Measurements from ENCODE around the gene PLGRKT. TPM values are rescaled to one million over a fixed set of nuclear protein-coding genes. Genes with fewer than 3 reads are reported as not detected.
A peak's percentile ranks its signal among the peaks of the same experiment; 100 is the strongest.
"Not testable (repeated sequence)": the region's sequence is repeated elsewhere in the genome, so short reads cannot be mapped to it uniquely, and the experiment has no call there.

The PLGRKT gene
- total RNA-seq, 1 donor from 2014 or later, result 12.4 TPM

DNA sequence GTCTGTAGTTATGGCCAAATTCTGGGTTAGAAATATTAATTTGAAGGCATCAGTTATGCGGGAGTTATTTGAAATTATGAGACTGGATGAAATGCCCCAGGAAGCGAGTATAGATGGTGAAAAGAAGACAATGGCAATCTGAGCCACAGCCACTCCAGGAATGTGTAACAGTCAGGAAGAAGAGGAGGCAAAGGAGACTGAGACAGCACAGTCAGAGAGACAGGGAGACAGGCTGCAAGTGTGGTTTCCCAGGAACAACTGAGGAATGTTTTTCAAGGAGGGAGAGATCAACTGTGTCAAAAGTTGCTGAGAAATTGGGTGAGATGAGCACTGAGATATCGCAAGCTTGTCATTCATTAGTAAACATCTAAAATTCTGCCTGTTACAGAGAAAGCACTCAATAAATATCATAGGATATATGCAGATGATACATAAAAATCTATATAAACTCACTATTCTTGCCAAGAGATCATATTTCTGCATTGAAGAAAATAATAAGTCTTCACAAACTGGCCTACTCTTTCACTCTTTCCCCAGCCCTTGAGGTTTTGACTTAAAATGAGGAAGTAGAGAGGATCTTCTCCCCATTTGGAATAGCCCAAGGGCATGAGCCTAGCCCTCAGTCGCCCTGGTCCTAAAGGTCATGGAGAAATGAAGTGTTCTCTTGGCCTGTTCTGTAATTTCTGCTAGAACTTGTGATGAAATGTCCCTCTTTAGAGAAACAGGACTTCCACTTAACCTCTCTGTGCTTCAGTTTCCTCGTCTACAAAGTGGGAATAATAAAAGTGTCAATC lies 49.5 kb downstream of the PLGRKT start:
- ATAC-seq (no peak), DNase-seq (ENCODE audit: low spot score) (no peak)

GRCh38 chr9:5384436-5384835 lies 53.3 kb downstream of the PLGRKT start:
- ATAC-seq, result no peak

DNA sequence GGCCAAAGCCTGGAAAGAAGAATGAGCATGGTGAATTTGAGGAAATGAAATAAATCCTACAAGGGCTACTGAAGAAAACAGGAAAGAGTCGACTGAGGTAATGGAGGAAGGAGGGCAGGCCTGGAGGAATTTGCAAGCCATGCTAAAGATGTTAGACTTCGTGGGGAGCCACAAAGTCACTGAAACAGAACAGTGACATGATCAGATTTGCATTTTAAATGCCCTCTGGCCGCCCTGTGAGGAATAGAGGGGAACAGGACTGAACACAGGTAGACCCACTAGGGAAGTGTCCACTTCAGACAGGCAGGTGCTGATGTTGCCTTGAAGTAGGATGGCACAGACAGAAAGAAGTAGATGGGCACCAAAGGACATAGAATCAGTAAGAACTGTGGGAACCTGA lies 55.2 kb downstream of the PLGRKT start:
- ATAC-seq, result no peak
- DNase-seq (ENCODE audit: low spot score), result no peak

More at GRCh38 chr9:5384436-5384835, 53.3 kb downstream of the PLGRKT start:
- no peak for DNase-seq (ENCODE audit: low spot score)

DNA sequence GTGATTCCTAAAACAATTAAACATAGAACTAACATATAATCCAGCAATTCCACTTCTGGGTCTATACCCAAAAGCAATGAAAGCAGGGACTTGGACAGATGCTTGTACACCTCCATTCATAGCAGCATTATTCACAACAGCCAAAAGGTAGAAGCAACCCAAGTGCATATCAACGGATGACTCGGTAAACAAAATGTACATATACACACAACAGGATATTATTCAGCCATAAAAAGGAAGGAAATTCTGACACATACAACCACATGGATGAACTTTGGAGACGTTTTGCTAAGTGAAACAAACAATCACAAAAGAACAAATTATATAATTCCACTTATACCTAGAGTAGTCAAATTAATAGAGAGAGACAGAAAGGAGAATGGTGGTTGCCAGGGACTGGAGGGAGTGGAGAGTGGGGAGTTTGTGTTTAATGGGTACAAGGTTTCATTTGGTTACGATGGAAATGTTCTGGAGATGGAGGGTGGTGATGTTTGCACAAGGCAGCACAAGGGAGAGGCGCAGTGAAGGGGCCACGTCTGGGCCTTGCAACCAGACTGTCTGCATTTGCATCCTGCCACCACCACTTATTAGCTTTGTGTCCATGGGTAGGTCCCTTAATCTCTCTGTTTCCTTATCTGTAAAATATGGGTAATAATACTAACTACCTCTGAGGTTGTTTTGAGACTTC lies 61.8 kb downstream of the PLGRKT start:
- ATAC-seq (no peak), DNase-seq (ENCODE audit: low spot score) (no peak)

GRCh38 chr9:5375091-5375490 lies 62.6 kb downstream of the PLGRKT start:
- DNase-seq (ENCODE audit: low spot score) (no peak), ATAC-seq (no peak)

DNA sequence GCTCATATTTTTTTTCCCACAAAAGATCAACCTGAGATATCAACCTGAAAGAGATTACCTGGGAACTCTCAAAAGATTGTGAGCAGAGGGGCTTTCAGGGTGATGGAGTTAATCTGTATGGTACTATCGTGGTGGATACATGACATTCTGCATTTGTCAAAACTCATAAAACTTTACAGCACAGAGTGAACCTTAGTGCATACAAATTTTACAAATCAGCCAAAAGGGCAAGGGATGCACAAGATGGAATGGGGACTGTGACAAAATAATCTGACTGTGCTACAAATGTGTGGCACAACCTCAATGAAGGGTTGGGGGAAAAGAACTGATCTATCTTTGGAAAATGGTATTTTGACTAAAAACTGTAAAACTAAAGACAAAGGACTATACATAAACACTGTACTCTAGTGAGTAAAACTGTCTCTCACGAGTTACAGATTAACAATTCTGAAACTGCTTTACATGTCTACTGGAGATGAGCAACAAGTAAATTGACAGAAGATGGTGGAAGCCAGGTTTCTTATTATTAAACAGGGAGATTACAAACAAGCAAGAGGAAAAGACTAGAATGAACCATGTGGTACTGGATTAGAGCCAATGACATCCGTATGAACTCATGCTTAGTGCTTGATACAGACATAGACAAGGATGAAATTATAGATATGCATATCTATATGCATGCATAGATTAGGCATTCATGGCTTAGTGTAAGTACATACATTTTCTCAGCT lies 73.3 kb downstream of the PLGRKT start:
- no peak for DNase-seq (ENCODE audit: low spot score)

DNA sequence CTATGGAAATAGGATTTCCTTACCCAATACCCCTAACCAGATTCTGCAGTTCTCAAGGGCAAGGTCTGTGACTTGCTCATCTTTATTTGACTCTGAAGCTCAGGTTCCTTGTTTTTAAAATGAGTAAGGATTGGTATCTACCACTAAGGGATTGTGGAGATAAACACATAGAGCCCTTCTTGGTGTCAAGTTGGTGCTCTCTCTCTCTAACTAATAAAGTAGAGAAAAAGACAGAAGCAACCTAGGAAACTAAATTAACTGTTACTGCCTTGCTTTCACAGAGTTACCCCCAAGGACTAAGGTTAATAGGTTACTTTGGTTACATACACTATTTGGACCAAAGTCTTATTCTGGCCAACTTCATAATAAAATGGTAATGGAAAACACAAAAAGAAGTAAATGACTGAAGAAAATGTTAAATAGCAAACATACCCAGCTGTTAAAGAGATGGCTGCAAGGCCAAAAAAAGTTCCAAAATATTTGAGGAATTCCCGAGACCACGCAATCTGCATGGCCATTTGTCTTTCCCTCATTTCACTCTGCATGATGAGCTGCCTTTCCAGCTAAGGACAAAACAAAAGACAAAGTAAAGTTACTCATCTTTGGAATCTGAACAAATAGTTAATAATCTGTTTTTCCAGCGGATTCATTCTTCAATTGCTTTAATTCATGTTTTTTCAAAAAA lies 76.3 kb downstream of the PLGRKT start:
- no peak for DNase-seq (ENCODE audit: low spot score)
- ATAC-seq, result no peak

More for the DNA sequence above, 73.3 kb downstream of the PLGRKT start:
- no peak for ATAC-seq

- ATAC-seq (no peak), DNase-seq (ENCODE audit: low spot score) (no peak)
Observed at GRCh38 chr9:5360341-5360740, 77.4 kb downstream of the PLGRKT start.

- DNase-seq (ENCODE audit: low spot score) (no peak), ATAC-seq (no peak)
Observed at GRCh38 chr9:5357431-5358105, 80.2 kb downstream of the PLGRKT start.

- DNase-seq (ENCODE audit: low spot score) (no peak), ATAC-seq (no peak)
Observed at GRCh38 chr9:5355817-5356216, 81.9 kb downstream of the PLGRKT start.

DNA sequence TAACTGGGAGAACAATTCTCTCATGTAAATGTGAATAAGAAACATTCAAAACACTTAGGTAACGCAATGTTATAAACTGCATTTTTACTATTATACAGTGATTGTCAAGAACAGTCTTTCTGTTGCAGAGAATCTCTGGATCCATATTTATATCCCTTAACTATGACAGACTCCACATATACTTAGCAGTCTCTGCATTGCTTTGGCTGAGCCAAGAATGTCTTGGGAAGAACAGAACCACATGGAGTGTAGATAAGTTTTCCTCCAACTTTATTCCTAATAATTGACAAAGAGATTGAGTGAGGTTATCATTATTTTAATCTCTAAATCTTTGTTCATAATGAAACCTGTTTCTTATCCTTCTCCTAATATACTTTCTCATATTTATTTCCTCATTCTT lies 82.5 kb downstream of the PLGRKT start:
- DNase-seq (ENCODE audit: low spot score) (no peak), ATAC-seq (no peak)

DNA sequence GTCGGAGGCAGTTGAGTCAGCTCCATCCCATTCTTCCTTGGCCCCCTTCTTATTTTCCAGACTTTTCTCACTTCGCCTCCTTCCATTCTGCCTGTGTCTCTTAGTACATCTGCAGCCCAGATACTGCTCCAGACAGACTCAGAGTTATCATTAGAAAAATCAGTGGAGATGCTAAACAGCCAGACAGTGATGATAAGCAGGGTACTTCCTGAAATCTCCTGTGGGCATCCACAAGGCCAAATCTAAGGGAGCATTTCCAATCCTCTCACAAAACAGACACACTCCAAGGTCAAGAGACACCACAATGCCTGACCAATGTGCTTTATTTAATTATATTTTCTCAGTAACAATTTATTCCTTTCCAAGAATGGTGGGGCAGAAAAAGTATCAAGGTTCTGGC lies 83.5 kb downstream of the PLGRKT start:
- ATAC-seq, result no peak
- DNase-seq (ENCODE audit: low spot score), result no peak

- ATAC-seq (no peak), DNase-seq (ENCODE audit: low spot score) (no peak)
Observed at GRCh38 chr9:5352637-5353248, 85.0 kb downstream of the PLGRKT start.

GRCh38 chr9:5338992-5339981 lies 98.4 kb downstream of the PLGRKT start, which contains the start of gene RLN1:
RLN1 (minus strand) TSS chr9:5339876; CDS start chr9:5339746, 130 bp downstream.
- DNase-seq (ENCODE audit: low spot score), result not testable (repeated sequence)
- peak; percentile 99 for ATAC-seq

DNA sequence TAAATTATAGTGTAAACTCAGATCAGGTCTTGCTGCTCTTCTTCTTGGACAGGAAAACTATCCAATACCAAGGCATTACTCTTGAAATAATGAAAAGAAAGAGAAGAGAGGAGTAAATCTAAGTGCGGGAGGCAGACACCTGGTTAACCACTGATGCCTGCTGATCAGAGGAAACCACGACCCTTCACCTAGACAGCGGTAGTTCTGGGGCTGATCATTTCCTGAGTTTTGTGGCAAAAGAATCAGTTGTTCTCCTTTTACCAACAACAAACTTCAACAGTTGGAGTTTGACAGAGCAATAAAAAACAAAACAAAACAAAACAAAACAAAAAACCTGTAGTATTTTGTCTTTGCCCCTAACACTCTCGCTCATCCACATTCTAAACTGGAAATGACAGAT lies 101.0 kb downstream of the PLGRKT start:
- DNase-seq (ENCODE audit: low spot score) (no peak), ATAC-seq (no peak)

DNA sequence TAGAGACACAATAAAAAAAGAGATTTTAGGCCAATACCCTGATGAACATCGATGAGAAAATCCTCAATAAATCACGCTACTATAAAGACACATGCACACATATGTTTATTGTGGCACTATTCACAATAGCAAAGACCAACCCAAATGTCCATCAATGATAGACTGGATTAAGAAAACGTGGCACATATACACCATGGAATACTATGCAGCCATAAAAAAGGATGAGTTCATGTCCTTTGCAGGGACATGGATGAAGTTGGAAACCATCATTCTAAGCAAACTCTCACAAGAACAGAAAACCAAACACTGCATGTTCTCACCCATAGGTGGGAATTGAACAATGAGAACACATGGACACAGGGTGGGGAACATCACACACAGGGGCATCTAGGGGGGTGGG lies 106.4 kb downstream of the PLGRKT start:
- not testable (repeated sequence) for ATAC-seq; DNase-seq (ENCODE audit: low spot score)

DNA sequence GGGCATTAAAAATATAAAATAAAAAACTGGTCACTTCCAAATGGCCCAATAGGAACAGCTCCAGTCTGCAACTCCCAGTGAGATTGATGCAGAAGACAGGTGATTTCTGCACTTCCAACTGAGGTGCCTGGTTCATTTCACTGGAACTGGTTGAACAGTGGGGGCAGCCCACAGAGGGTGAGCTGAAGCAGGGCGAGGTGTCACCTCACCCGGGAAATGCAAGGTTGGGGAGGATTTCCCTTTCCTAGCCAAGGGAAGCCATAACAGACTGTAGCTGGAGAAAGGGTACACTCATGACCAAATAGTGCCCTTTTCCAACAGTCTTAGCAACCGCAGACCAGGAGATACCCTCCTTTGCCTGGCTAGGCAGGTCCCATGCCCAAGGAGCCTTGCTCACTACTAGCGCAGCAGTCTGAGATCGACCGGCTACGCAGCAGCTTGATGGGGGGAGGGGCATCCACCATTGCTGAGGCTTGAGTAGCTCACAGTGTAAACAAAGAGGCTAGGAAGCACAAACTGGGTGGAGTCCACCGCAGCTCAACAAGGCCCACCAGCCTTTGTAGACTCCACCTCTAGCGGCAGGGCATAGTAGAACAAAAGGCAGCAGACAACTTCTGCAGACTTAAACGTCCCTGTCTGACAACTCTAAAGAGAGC lies 110.7 kb downstream of the PLGRKT start:
- DNase-seq (ENCODE audit: low spot score) (no peak), ATAC-seq (no peak)

DNA sequence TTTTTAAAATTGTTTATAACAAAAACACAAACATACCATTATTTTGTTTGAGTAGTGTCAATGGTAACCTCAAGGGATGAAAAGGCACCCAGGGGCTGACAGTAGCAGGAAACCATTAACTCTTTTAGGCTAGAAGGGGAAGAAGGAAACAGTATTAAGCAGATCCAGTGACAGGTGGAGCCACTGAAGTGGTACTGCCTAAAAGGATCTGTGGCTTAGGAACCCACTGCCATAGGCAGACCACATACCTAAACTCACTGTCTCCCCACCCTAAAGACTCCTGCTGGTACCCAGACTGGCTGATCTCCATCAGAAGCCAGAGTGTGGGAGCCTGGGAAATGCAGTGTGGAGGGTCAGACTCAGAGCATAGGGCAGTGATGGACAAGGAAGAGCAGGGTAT lies 111.5 kb downstream of the PLGRKT start:
- ATAC-seq (no peak), DNase-seq (ENCODE audit: low spot score) (no peak)
